Hematopoietic multipotent progenitor cell treated with erythropoietin and hydrocortisone succinate and interleukin-3 and kit ligand, for 4 days (in vitro differentiated cells): ENCODE data around the gene LAX1.
"Not testable (repeated sequence)": the region's sequence is repeated elsewhere in the genome, so short reads cannot be mapped to it uniquely, and the experiment has no call there.

Experiments
- DNase-seq: peaks from one replicate; pipeline ENCODE4 v3.0.0-alpha.2; 2015

Gene LAX1

GRCh38 chr1:203769505-203770343 is 4.7 kb downstream of the LAX1 start:
- peak; percentile 92 for DNase-seq

GRCh38 chr1:203771901-203772301 is 6.9 kb downstream of the LAX1 start:
- no peak for DNase-seq

- no peak for DNase-seq
Observed at GRCh38 chr1:203772836-203773235, 7.9 kb downstream of the LAX1 start.

- peak; percentile 50 for DNase-seq
Observed at GRCh38 chr1:203776636-203777035, 11.7 kb downstream of the LAX1 start.

- DNase-seq: peak; percentile 35
Observed at GRCh38 chr1:203777596-203777995, 12.6 kb downstream of the LAX1 start.

GRCh38 chr1:203778146-203778545 is 13.2 kb downstream of the LAX1 start:
- peak; percentile 82 for DNase-seq

GRCh38 chr1:203778789-203779188 is 13.8 kb downstream of the LAX1 start:
- DNase-seq: no peak

- DNase-seq: no peak
Observed at GRCh38 chr1:203781962-203782361, 17.0 kb downstream of the LAX1 start.

- no peak for DNase-seq
Observed at GRCh38 chr1:203789966-203790365, 25.0 kb downstream of the LAX1 start.

GRCh38 chr1:203791498-203791897 is 26.5 kb downstream of the LAX1 start:
- no peak for DNase-seq

- DNase-seq: no peak
Observed at GRCh38 chr1:203792486-203792885, 27.5 kb downstream of the LAX1 start.

GRCh38 chr1:203793561-203793960 is 28.6 kb downstream of the LAX1 start:
- not testable (repeated sequence) for DNase-seq

- no peak for DNase-seq
Observed at GRCh38 chr1:203794764-203795440, 29.9 kb downstream of the LAX1 start.

GRCh38 chr1:203795441-203796235 is 30.7 kb downstream of the LAX1 start, which contains the start of the genes ZBED6 and ZC3H11A:
Gene ZBED6, plus strand, starts transcription at chr1:203795623. Its CDS starts 1,900 bp downstream, at chr1:203797523.
Gene ZC3H11A, plus strand, starts transcription at chr1:203795623. Its CDS starts 21,448 bp downstream, at chr1:203817071.
- peak; percentile 100 for DNase-seq

- peak; percentile 70 for DNase-seq
Observed at GRCh38 chr1:203796236-203796605, 31.2 kb downstream of the LAX1 start.

- DNase-seq: no peak
Observed at GRCh38 chr1:203797216-203797615, 32.2 kb downstream of the LAX1 start.

GRCh38 chr1:203797948-203798655 is 33.1 kb downstream of the LAX1 start:
- DNase-seq: no peak

GRCh38 chr1:203799157-203799556 is 34.2 kb downstream of the LAX1 start:
- DNase-seq: no peak

- DNase-seq: peak; percentile 71
Observed at GRCh38 chr1:203799971-203800370, 35.0 kb downstream of the LAX1 start.

GRCh38 chr1:203805689-203806088 is 40.7 kb downstream of the LAX1 start:
- no peak for DNase-seq

- DNase-seq: no peak
Observed at GRCh38 chr1:203807196-203807595, 42.2 kb downstream of the LAX1 start.

GRCh38 chr1:203813581-203814341 is 48.8 kb downstream of the LAX1 start:
- no peak for DNase-seq
